GM19035 (cell line): ENCODE measurements around the gene OR13C4.
"Not testable (repeated sequence)": the region's sequence is repeated elsewhere in the genome, so short reads cannot be mapped to it uniquely, and the experiment has no call there.

Experiments
- ATAC-seq: cut with Tn5 transposase; IDR thresholded peaks from one replicate; pipeline ENCODE4 v1.9.1; 2021; ENCODE audit not compliant: unreplicated experiment

Gene OR13C4

DNA sequence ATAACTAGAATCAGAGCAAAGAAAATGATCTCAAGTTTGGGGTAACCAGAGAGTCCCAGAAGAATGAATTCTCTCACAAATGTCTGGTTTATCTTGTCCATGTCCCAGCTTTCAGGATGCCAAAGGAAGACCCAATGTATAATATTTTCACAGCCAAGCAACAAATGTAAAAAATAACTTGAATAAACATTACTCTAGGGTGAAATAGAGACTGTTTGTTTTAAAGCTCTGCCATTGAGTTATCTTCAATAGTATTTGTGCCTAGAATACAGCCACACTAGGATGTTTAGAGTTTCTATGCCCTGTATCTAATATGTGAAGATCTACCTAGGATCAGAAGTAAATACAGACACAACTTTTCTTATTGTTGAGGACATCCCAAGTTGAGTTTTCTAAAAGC is at the start of gene OR13C4:
OR13C4 (minus strand) TSS at position 101 of the 400 bp plus-strand sequence; CDS start at position 101, 0 bp downstream.
- ATAC-seq = no peak

DNA sequence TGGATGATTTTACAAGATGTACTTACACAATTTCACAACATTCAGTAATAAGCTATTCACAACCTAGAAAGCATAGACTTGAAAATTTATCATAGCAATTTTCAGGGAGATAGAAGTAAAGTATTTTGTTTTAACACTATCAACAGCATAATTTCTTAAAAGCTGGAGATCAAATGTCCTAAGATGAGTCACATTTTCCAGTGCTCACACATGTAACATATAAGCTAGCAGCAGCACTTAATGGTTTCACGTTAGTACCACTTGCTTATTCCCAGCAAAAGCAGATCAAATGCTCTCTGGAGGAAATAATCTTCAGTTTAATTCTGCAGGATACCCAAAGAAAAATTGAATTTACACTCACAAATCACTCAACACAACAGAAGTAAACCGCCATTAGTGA is 48.4 kb upstream of the OR13C4 start:
- ATAC-seq = no peak

DNA sequence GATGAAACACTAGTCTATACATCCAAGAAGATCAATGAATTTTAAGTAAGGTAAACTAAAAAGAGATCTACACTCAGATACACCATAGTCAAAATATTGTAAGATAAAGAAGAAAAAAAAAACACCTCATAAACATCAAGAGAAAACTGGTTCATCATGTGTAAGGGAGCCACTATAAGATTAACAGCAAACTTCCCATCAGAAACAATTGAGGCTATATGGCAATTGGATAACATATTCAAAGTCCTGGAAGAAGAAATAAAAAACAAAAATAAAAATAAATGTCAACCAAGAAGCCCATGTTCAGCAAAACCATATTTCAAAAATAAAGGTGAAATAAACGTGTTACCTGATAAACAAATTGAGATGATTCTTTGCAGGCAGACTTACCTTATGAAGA is 45.6 kb upstream of the OR13C4 start:
- no peak for ATAC-seq

DNA sequence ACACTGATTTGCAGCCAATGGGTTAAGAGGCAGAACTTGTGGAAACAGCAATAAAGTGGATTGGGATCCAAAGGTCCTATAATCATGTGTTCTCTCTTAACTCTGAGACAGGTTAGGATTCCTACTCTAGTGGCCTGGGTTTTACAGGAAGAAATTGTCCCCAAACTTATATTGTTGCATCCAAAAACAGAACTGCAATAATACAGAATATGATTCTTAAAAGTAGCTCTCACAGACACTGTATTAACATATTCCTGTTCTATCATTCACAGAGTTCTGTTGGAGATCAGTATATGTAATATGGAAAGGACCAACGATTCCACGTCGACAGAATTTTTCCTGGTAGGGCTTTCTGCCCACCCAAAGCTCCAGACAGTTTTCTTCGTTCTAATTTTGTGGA is 41.9 kb upstream of the OR13C4 start, which contains the start of gene OR13C8:
OR13C8 (plus strand) TSS at position 301 of the 400 bp plus-strand sequence; CDS start at position 301, 0 bp downstream.
- ATAC-seq = no peak

DNA sequence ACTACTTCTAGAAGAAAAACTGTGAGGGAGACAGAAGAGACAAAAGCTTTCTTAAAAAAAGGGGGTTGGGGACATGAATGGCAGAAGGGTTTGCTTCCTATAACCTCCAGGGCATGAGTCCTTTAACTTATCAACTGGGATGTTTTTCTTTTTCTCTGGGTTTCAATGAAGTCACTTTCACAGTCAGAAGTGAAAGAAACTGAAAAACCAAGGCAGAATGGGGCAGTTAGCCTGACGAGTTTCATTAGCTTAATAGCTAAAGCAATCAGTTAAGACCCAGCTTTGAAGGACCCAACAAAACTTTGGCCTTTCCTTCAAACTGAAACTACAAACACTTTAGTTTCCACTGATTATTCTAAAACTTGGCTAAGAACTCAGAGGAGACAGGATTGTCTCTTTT is 37.3 kb upstream of the OR13C4 start:
- ATAC-seq = no peak

DNA sequence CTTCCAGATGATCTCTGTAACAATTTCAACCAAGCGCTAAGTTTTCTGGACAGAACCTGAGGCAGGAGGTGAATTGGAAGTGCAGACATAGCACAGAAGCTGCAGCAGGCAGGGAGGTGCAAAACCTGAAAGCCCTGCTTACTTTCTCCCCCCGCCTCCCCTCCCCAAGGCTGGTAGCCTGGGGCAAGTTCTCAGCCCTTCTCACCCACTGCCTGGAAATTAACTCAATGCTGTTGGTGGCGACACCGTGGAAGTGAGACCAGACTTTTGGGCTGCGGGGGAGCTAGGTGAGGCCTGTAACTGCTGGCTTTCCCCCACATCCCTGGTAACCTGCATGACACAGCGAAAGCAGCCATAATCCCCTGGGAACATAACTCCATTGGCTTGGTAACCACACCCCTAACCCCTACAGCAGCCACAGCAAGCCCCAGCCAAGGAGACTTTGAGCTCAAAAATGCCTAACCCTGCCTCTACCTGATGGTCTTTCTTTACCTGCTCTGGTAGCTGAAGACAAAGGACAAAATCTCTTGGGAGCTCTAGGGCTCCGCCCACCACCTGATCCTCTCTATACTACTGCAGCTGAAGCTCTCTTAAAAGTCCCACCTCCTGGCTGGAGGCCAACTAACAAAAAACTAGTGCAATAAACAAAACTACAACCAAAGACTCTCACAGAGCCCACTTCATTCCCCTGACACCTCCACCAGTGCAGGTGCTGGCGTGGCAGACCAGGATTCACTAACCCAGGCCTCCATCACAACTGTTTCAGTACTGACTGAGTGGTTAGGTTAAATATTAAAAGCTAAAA is 30.0 kb upstream of the OR13C4 start:
- no peak for ATAC-seq

DNA sequence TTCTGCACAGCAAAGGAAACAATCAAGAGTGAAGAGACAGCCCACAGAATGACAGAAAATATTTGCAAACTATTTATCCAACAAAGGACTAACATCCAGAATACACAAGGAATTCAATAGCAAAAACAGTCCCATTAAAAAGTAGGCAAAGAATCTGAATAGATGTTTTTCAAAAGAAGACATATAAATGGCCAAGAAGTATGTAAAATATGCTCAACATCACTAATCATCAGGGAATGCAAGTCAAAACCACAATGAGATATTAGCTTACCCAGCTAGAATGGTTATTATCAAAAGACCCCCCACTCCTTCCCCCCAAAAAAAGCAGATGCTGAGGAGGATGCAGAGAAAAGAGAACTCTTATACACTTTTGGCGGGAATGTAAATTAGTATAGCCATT is 28.5 kb upstream of the OR13C4 start:
- no peak for ATAC-seq

DNA sequence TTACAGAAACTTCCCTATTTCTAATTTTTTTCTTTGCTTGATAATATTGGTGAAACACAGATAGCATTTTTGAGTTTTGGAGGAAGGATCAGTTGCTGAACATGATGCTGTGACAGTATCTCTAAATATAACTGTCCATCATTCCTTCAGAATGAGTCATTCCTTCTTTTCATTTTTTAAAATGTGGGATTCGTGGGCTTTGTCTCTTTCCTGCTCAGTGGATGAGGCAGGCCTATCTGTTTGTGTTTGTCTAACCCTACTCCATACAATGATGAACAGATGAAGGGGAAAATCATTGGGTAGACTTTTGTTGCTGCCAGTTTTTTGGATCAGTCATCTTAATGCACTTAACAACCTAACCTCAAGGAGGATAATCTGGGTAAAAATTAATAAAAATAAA is 26.3 kb upstream of the OR13C4 start:
- no peak for ATAC-seq

DNA sequence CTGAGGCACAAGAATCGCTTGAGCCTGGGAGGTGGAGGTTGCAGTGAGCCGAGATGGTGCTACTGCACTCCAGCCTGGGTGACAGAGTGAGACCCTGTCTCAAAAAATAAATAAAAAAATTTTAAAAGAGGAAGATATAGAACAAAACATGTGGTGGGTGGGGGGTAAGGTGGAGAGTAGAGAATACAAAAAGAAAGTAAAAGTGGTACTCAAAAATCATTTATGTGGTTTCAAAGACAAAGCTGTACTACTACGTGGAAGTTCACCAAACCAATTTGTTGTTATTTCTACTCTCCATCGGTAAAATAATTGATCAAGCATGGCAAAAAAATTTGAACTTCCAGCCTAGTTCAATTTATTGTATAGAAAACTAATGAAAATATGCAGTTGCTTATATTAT is 17.6 kb upstream of the OR13C4 start:
- no peak for ATAC-seq

DNA sequence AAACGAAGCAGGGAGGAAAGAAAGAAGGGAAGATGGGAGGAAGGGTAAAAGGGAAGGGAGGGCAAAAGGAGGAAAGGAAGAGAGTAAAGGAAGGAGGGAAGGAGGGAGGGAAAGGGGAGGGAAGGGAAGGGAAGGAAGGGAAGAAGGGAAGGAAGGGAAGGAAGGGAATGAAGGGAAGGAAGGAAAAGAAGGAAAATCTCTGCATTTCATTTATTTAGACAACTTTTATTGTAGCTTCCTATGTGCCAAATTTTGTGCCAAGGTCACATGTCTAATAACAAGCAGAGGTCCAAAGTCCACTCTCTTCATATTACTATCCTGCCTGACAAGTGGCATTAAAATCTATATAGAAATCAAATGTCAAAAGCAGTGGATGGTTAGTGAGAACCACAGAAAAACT is 12.3 kb upstream of the OR13C4 start:
- no peak for ATAC-seq

DNA sequence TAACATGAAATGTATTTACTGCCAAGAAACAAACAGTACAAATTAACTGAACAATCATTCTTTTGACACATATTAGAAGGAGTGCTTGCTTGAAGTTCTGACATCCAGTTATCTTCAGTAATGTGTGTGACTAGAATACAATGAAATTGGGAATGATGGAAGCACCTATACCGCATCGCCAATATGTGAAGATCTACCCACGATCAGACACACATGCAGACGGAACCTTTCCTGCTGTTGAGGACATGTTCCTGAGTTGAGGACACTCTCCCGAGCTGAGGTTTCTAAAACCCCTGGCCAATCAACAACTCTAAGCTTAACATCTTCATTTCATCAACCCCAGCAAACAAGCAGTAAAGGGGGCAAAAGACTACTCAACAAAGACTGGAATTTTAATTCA is 9.7 kb upstream of the OR13C4 start, which contains the start of gene OR13C3:
OR13C3 (minus strand) TSS at position 101 of the 400 bp plus-strand sequence. CDS start 133 bp downstream, outside the sequence.
- ATAC-seq = no peak

DNA sequence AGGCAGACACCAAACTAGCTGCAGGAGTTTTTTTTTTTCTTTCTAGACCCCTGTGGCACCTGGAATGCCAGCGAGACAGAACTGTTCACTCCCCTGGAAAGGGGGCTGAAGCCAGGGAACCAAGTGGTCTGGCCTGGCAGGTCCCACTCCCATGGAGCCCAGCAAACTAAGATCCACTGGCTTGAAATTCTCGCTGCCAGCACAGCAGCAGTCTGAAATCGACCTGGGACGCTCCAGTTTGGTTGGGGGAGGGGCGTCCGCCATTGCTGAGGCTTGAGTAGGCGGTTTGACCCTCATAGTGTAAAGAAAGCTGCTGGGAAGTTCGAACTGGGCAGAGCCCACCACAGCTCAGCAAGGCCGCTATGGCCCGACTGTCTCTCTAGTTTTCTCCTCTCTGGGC is 6.8 kb downstream of the OR13C4 start:
- not testable (repeated sequence) for ATAC-seq

DNA sequence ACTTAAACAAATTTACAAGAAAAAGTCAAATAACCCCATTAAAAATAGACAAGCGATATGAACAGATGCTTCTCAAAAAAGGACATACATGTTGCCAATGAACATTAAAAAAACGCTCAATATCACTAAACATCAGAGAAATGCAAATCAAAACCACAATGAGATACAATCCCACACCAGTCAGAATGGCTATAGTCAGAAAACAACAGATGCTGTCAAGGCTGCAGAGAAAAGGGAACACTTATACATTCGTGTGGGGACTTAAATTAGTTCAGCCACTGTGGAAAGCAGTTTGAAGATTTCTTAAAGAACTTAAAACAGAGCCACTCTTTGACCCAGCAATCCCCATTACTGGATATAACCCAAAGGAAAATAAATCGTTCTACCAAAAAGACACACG is 12.1 kb downstream of the OR13C4 start:
- ATAC-seq = no peak

DNA sequence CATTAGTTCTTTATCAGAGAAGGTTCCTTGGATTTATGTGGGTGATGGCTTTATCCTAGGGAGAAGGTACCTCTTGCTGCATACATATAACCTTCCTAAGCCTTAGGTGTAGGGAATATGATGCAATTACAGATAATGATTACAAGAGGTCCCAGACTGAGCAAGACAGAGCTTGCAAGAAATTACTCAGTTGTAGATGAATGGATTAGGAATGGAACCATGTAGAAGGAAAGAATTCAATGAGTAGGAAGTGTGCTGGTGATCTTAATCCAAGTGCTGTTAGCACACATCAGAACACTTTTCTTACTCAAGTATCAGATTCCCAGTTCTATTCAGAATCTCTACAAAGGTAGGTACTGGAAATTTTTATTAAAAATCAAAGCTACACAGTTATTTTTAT is 20.4 kb downstream of the OR13C4 start:
- no peak for ATAC-seq

DNA sequence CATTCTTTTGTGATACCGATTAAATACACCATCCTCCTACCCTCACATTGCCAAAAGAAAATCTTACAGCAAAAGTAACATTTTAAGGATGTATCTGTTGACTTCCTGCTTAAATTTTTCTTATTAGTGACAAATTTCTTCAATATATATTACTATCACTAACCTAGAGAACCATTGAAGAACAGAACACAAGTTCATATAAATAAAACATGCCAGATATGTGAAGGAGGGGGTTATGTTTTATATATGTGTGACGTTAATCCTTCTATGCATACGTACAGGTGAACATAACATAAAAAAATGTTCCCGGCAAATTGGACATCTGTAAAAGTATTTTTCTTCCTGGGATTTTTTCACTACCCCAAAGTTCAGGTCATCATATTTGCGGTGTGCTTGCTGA is 23.0 kb downstream of the OR13C4 start, which contains the start of gene OR13F1:
OR13F1 (plus strand) TSS at position 301 of the 400 bp plus-strand sequence; CDS start at position 301, 0 bp downstream.
- ATAC-seq = no peak

DNA sequence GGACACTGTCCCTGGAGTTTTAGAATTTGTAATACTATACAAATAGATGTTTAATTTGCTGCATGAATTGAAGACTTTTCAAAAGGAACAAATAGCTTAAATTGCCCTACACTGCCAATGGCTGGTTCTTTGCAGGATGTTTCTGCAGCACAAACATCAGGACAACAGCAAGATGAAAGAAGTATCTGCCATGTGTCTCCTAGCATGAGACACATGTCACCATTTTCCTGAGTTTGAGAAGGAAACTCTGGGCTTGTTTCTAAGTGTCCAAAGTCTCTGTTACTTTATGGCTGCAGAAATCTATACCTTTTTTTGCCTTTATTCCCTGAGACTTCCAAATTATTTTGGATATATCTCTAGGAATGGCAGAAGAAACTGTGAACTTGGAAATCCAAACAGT is 23.6 kb downstream of the OR13C4 start:
- no peak for ATAC-seq

DNA sequence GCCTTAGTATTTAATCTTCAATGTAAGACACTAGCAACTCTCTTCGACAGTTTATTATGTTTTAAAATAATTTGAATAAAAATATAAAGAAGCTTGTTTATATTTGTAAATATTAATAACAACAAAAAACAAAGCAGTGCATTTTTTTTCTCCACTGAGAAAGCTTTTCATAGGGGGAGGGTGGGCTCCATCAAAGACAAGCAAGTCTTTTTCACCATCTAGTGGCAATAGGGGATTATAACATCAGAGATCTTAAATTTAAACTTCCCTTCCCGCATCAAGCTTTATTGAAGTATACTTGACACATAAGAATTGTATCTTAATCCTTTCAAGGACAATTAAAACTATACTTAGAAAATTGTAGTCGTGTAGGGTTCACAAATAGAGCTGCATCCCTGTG is 32.2 kb downstream of the OR13C4 start:
- ATAC-seq = no peak

DNA sequence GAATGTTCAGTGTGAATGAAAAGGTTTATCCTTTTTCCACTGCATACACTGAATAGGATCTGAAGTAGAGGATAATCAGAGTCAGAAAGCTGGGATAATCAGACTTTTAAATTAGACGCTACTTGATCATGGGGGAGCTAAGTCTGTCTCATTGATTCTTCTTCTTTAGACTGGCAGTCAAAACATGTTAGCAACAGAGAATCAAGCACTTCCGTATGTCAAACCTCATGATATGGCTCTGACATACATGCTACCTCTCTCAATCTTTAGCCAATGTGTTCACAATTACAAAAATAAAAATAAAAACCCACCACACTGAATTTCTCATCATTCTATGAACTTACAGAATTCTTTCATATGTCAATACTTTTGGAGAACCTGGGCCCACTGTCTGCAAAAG is 42.0 kb downstream of the OR13C4 start:
- ATAC-seq = no peak

DNA sequence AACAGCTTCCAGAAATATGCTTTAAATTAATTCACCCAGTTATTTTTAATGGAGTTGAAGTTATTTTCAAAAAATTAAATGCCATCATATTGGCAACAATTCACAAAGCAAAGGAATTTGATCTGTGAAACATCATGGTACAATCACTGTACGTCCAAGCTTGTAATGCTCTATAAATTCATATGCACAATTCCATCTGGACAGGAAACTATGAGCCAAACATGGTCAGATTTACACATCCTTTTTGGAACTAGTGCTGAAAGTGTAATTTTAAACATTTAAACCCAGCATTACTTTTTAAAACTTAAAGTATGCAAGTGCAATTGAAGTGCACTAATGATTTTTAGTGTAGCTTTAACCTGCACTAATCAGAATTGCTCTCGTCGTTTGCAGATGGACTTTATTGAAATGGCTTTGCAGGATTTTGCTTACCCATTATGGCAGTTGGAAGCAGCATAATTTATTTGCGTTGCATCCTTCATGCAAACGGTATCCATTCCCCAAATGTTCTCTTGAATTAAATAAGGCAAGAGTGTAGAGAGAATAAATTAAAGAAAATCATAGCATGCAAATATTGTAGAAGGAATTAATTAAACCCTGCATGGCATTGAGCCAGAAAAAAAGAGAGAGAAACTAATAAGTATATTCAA is 44.0 kb downstream of the OR13C4 start:
- no peak for ATAC-seq
